GM12878 (cell line): ENCODE results near the gene TLR10. TPM values are rescaled to one million over a fixed set of nuclear protein-coding genes. Genes with fewer than 3 reads are reported as not detected.

ENCODE experiments used
- ATAC-seq: fragments of 200-7000 bp; cut with Tn5 transposase; 3 replicates; pipeline ENCODE4 v1.9.1; 2020; ENCODE audit warnings: mild to moderate bottlenecking, moderate library complexity
- BruUV-seq: library from RNA; stranded (reverse); fragments of 400-500 nt; replicated peaks from 2 replicates; lab custom pipeline; 2021; lab: Mats Ljungman, UMichigan
- CTCF ChIA-PET: fragments of 300-600 bp; sonication (Branson Sonifier 250); formaldehyde crosslinking; extraction: SDS; loops from one replicate; lab custom pipeline; 2021; ENCODE audit warnings: inconsistent platforms; lab: Yijun Ruan, JAX
- POLR2A ChIA-PET: fragments of 350-600 bp; formaldehyde crosslinking; extraction: SDS; loops from one replicate; lab custom pipeline; 2021; ENCODE audit warnings: inconsistent platforms; lab: Charles Lee
- RAD21 ChIA-PET: fragments of 300-600 bp; sonication (Branson Sonifier 250); formaldehyde crosslinking; loops from one replicate; lab custom pipeline; 2023; ENCODE audit warnings: antibody characterized with exemption; ENCODE audit not compliant: unreplicated experiment; lab: Charles Lee
- SMC1A ChIA-PET: fragments of 300-600 bp; sonication (Branson Sonifier 250); formaldehyde crosslinking; loops from one replicate; lab custom pipeline; 2023; ENCODE audit not compliant: unreplicated experiment, uncharacterized antibody; lab: Charles Lee
- DNase-seq: peaks from one replicate; pipeline ENCODE4 v3.0.0-alpha.2; 2011; ENCODE audit warnings: low read depth, low spot score
- FAIRE-seq: peaks from 3 replicates; lab custom pipeline; 2011; peaks lifted over from hg19 to GRCh38; lab: Jason Lieb, UNC
- H2AFZ ChIP-seq: 2 replicates; pipeline ENCODE4 v1.6.0; 2011; ENCODE audit warnings: low read depth, low read length, control low read depth; ENCODE audit not compliant: control insufficient read depth
- H3K27ac ChIP-seq: 2 replicates; pipeline ENCODE4 v1.5.1; 2011; ENCODE audit warnings: control low read depth; ENCODE audit not compliant: control insufficient read depth, insufficient read depth
- H3K27me3 ChIP-seq, 2 experiments: replicated peaks in 1 of 2; 2 replicates each; pipeline versions ENCODE4 v1.6.0 to v1.6.1; 2011; ENCODE audit warnings: low read length in 1 of 2; ENCODE audit not compliant: control insufficient read depth in 2 of 2, insufficient read depth in 2 of 2
- H3K36me3 ChIP-seq, 2 experiments: 2 replicates each; pipeline ENCODE4 v1.5.1; 2011; ENCODE audit warnings: low read length in 1 of 2; ENCODE audit not compliant: control insufficient read depth in 2 of 2, insufficient read depth in 2 of 2
- H3K4me1 ChIP-seq: 2 replicates; pipeline ENCODE4 v1.6.1; 2011; ENCODE audit warnings: mild to moderate bottlenecking, low read length, moderate library complexity, mixed read lengths; ENCODE audit not compliant: control insufficient read depth, insufficient read depth
- H3K4me2 ChIP-seq: 2 replicates; pipeline ENCODE4 v1.6.0; 2011; ENCODE audit warnings: control low read depth; ENCODE audit not compliant: control insufficient read depth, insufficient read depth
- H3K4me3 ChIP-seq: fragments of 200-600 bp; sonication (generic); 2 replicates; pipeline ENCODE4 v1.5.1; 2016
- H3K79me2 ChIP-seq: 2 replicates; pipeline ENCODE4 v1.6.0; 2011; ENCODE audit warnings: low read length; ENCODE audit not compliant: control insufficient read depth, insufficient read depth
- H3K9ac ChIP-seq: 2 replicates; pipeline ENCODE4 v1.8.0; 2011; ENCODE audit warnings: low read length, control low read depth, mixed read lengths; ENCODE audit not compliant: control insufficient read depth, insufficient read depth
- H3K9me3 ChIP-seq: replicated peaks from 3 replicates; pipeline ENCODE4 v1.5.1; 2011; ENCODE audit warnings: mild to moderate bottlenecking, low read length; ENCODE audit not compliant: control insufficient read depth, insufficient read depth
- H4K20me1 ChIP-seq: 2 replicates; pipeline ENCODE4 v1.6.0; 2011; ENCODE audit not compliant: control insufficient read depth, insufficient read depth
- E4F1 ChIP-seq: fragments of 450-650 bp; IDR thresholded peaks from 2 replicates; pipeline ENCODE4 v1.6.1; 2018; ENCODE audit warnings: borderline replicate concordance, mild to moderate bottlenecking; ENCODE audit not compliant: partially characterized antibody
- EP300 ChIP-seq, 2 experiments: fragments of 150-350 bp in 1 of 2; IDR thresholded peaks; 2 replicates each; pipeline ENCODE4 v1.6.1; 2011 to 2012; ENCODE audit warnings: low read depth in 2 of 2, low read length in 2 of 2, borderline replicate concordance in 1 of 2, improper control_type of control experiment in 1 of 2, inconsistent platforms in 1 of 2; ENCODE audit not compliant: control insufficient read depth in 1 of 2
- EZH2 ChIP-seq: IDR thresholded peaks from 2 replicates; pipeline ENCODE4 v1.6.1; 2012; ENCODE audit warnings: low read depth, mild to moderate bottlenecking, control low read depth, inconsistent platforms, low read length, borderline replicate concordance; ENCODE audit not compliant: control insufficient read depth
- FOXK2 ChIP-seq: fragments of 450-650 bp; IDR thresholded peaks from 2 replicates; pipeline ENCODE4 v1.6.1; 2017; ENCODE audit warnings: mild to moderate bottlenecking, moderate library complexity
- IRF4 ChIP-seq: IDR thresholded peaks from 2 replicates; pipeline ENCODE4 v1.6.1; 2011; ENCODE audit warnings: low read depth, low read length
- REST ChIP-seq: IDR thresholded peaks from 2 replicates; pipeline ENCODE4 v1.6.1; 2012; ENCODE audit warnings: mild to moderate bottlenecking, low read depth, low read length
- RUNX3 ChIP-seq: IDR thresholded peaks from 2 replicates; pipeline ENCODE4 v1.6.1; 2012; ENCODE audit warnings: low read length, inconsistent platforms
- TCF12 ChIP-seq: IDR thresholded peaks from 2 replicates; pipeline ENCODE4 v1.6.1; 2011; ENCODE audit warnings: low read depth, mild to moderate bottlenecking, low read length
- ZNF217 ChIP-seq: fragments of 450-650 bp; IDR thresholded peaks from 2 replicates; pipeline ENCODE4 v1.6.1; 2017; ENCODE audit warnings: antibody characterized with exemption, mild to moderate bottlenecking
- ZNF384 ChIP-seq: IDR thresholded peaks from 2 replicates; pipeline ENCODE4 v1.6.1; 2012; ENCODE audit warnings: low read depth, mild to moderate bottlenecking, low read length, improper control_type of control experiment, borderline replicate concordance
- ZZZ3 ChIP-seq: IDR thresholded peaks from 2 replicates; pipeline ENCODE4 v1.6.1; 2011; ENCODE audit warnings: low read depth; ENCODE audit not compliant: control insufficient read depth, insufficient read length
- WGBS: methylation state at CpG from one replicate; pipeline ENCODE4 v1.1.6; 2016; ENCODE audit warnings: low lambda C conversion rate; ENCODE audit not compliant: insufficient replicate concordance, insufficient coverage; ENCODE audit errors: missing lambda C conversion rate; 5-methylcytosine and 5-hydroxymethylcytosine counted together
- in situ Hi-C: fragments of 300-500 bp; cut with MboI; formaldehyde crosslinking; loops from 9 replicates; pipeline ENCODE4 v1.14.3; 2018; ENCODE audit warnings: mixed read lengths
- intact Hi-C: fragments of 100-400 bp; cut with micrococcal nuclease; formaldehyde crosslinking; loops from one replicate; pipeline ENCODE4 v1.14.2; 2022; ENCODE audit not compliant: unreplicated experiment
- polyA plus RNA-seq, 11 experiments: library from polyadenylated mRNA; depleted of rRNA in 4 of 11; unstranded in 6 of 11; stranded (reverse) in 5 of 11; fragments of >200 nt; fragmentation: Nextera tagmentation in 4 of 11; fragmentation: Illumina TruSeq in 1 of 11; extraction: Ambion mirVana in 4 of 11; extraction: Trizol in 1 of 11; gene quantifications; 1 replicate in 1 of 11; 2 replicates in 10 of 11; pipeline versions ENCODE4 v1.2.1 to v1.2.3, GENCODE V29; 2011 to 2016; ENCODE audit warnings: inconsistent platforms in 2 of 11, missing spikeins in 2 of 11, low read depth in 1 of 11
- total RNA-seq, 4 experiments: library from RNA; depleted of rRNA in 3 of 4; stranded (reverse); fragments of >200 nt in 3 of 4; fragmentation: Illumina TruSeq in 1 of 4; extraction: Trizol in 1 of 4; gene quantifications; 2 replicates each; pipeline versions ENCODE4 v1.2.1 to v1.2.3, GENCODE V29; 2013 to 2021

The TLR10 gene
- total and polyA plus RNA-seq, 10 of the 15 experiments (the other 5 are each of a cell fraction or from before 2014, with no cell fraction given), result 31.5 to 149 (median 64.9) TPM

- TF ChIP-seq ZZZ3, result no peak
Observed at GRCh38 chr4:38752372-38752940, 30.3 kb downstream of the TLR10 start (continued).

- ATAC-seq (peak; percentile 9; the same call in 1 of the 3 replicates), FAIRE-seq (no peak), DNase-seq (no peak)
- H3K36me3 ChIP-seq, result no peaks in the 10 kb centered on the region
- H2AFZ ChIP-seq, result no peak overlapping the region
- ChIA-PET CTCF (no interaction called here), RAD21 (interaction anchor here (0.8 to 1.1 kb wide), 2 partner anchors 8 to 29 kb away, joined by 3 read pairs; no protein-coding TSS in a partner anchor), POLR2A (interaction anchor here (0.6 kb wide), 1 partner anchor 25 kb away, joined by 3 read pairs; no protein-coding TSS in a partner anchor)
- H3K79me2 ChIP-seq, result no peaks in the 10 kb centered on the region; the same call in 1 of the 2 replicates
- peaks cover 5% of the 10 kb centered on the region for H3K9me3 ChIP-seq
- no TSS peak for BruUV-seq
- in situ Hi-C loops (loop anchor here (25.0 kb wide), 1 partner anchor 286 kb away; the partner anchor contains the start of gene TMEM156), intact Hi-C loops (no loop called here)
- H3K9ac ChIP-seq, result no peak overlapping the region
- H3K27ac ChIP-seq, result no peak overlapping the region
- H3K4me3 ChIP-seq, result no peak overlapping the region
- H3K27me3 ChIP-seq, result no peaks in the 10 kb centered on the region
- 0 out of 2 replicates have a peak overlapping the region, but pooled peaks have one; percentile 71 for H3K4me2 ChIP-seq
- H4K20me1 ChIP-seq, result no peaks in the 10 kb centered on the region
- no peak for TF ChIP-seq EZH2
- no peak for TF ChIP-seq ZNF217
- no peak for TF ChIP-seq ZNF384
- no peak for TF ChIP-seq FOXK2
- TF ChIP-seq TCF12, result no peak
- no peak for TF ChIP-seq RUNX3
- TF ChIP-seq E4F1, result no peak
- TF ChIP-seq EP300 (IDR thresholded peaks at IDR 0.05; ENCODE audit: borderline replicate concordance in 1 of 2, control insufficient read depth in 1 of 2, low read depth in 2 of 2, low read length in 2 of 2), result no peak
- no peak for TF ChIP-seq REST
- TF ChIP-seq IRF4, result no peak
- TF ChIP-seq, all 136 proteins: peak for 0
- SMC1A ChIA-PET, result no interaction called here
- peaks cover 18% of the 10 kb centered on the region for H3K4me1 ChIP-seq
- WGBS, result 64% methylated on average over 13 of the region's 13 CpGs
Observed at GRCh38 chr4:38751341-38752010, 31.3 kb downstream of the TLR10 start.
